Superior temporal gyrus (tissue), 1 donor: Measurements from ENCODE around the gene CCDC196.

ENCODE experiments used
- DNase-seq: peaks from one replicate; pipeline ENCODE4 v3.0.0-alpha.2; 2016; ENCODE audit errors: extremely low spot score

Gene CCDC196, protein sequence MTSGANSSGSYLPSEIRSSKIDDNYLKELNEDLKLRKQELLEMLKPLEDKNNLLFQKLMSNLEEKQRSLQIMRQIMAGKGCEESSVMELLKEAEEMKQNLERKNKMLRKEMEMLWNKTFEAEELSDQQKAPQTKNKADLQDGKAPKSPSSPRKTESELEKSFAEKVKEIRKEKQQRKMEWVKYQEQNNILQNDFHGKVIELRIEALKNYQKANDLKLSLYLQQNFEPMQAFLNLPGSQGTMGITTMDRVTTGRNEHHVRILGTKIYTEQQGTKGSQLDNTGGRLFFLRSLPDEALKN

DNA sequence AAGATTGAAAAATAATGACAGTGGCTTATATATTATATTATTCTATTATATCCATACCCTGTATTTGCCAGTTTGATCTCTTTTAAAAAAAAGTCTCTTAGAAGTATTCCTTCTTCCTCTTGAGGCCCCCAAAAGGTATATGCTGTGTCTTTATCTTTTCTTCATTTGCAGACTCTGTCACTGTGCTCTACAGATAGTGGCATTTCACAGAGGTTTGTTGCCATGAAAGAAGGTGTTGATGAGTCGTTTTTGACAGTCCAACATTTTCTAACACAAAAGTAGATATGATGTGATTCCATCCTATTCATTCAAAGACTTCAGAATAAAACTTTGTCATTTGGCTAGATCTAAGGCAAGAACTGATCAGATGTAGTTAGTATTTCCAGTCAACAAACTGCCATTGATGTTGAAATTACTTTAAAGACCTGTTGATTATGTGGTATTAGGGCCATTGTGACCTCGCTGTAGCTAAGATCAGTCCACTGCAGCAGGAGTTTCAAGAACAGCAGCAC lies at the start of gene CCDC196:
Gene CCDC196 (plus strand): TSS at position 462 of the 512 bp plus-strand sequence. CDS start 132 bp downstream, outside the sequence.
- no peak for DNase-seq

- DNase-seq, result no peak
These were observed 45.4 kb upstream of the CCDC196 start for GRCh38 chr14:66440801-66441200.

GRCh38 chr14:66442953-66443571 lies 43.1 kb upstream of the CCDC196 start:
- DNase-seq, result no peak

DNA sequence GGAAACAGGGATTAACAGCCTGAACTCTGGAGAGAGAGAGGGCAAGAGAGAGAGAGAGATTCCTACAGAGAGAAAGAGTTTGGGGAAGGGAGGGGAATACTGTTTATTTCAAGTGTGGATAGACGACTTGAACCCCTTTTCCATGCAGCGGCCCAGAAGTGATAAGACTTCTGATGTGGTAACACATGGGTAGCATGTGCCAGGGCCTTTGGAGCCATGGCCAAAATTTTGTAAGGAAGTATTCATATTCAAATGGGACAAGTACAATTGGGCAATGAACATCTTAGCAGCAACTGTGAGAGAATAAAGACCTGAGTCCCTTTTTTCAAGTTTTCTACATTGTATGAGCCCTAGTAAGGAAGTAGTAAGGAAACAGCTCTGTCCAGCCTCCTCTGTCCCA lies 42.4 kb upstream of the CCDC196 start:
- DNase-seq, result no peak

DNA sequence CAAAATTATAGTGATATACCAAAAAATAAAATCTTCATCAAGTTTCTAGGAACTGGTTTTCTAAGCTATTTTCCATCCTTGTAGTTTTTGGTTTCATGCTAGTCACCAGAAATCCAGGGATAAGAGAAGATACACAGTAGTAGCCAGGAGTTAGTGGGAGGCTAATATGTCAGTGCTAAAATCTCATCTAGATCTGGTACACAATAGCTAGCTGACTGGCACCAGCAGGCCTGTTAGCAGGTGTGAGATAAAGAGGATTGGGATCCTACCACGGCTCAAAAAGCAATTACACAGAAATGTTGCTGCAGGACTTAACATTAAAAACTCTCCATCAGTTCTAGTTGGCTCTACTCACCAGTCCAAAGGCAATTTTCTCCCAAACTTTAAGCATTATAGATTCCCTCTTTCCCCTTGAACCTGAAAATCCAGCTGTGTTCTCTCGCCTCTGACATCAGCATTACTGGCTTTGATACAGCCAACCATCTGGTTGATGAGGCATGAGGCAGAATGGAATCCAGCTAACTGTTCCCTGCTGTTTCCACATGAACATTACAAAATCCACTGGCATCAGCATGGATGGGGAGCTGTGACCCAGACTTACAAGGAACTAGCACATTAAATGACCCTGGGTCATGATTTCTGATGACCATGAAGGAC lies 41.8 kb upstream of the CCDC196 start:
- DNase-seq, result peak; percentile 18

DNA sequence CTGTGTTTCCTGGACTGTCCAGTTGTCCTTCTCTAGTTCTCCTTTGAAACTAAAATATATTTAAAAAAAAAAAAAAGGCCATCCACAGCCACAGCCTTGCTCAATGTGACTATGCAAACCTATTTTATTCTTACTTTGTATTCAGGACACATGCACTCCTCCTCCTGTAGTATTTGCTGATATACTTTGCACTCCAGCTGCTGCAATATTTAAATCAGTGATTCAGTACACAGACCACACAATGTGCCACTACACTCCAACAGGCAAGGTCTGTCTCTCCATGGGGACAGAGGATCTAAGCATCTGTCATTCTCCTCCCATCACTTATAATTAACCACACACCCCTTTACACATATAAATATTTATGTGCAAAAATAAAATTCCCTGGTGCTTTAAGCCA lies 40.2 kb upstream of the CCDC196 start:
- DNase-seq, result peak; percentile 25

- DNase-seq, result no peak
These were observed 32.7 kb upstream of the CCDC196 start for GRCh38 chr14:66453469-66453868.

DNA sequence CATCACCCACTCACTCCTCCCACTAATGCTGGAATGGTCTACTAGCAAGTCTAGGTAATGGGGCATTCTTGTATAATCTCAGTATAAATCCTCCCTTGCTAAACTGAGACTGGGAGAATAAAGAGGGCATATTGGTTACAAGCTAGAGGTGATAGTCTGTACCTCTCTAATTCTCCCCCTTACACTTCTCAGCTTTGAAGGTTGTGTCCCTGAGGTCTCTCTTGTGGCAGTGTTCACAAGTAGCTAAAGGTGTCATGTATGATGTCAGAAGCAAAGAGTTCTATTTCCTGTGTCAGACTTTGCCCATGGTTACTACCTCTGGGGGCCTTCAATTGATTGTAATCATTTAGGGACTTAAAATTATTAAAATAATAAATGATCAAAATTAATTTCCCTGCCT lies 26.6 kb upstream of the CCDC196 start:
- DNase-seq, result no peak

DNA sequence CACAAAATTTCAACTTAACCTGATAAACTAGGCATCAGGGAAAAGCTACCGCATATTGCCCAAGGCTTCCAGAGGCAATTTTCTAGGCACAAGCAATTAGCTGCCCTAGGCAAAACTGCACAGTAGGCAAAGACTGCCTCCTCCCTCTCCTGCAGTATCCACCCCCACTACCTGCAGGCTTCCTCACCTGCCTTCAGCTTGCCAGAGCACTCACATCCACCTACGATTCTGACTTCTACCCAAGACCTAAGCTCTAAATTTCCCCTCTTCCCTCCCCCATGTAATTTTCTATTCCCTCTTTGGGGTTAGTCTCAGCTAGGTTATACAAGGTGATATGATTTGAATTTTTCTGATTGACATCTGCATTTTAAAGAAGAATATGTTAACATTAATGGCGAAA lies 21.9 kb upstream of the CCDC196 start:
- DNase-seq, result no peak

GRCh38 chr14:66468778-66469367 lies 17.3 kb upstream of the CCDC196 start:
- no peak for DNase-seq

- DNase-seq, result no peak
These were observed 14.6 kb upstream of the CCDC196 start for GRCh38 chr14:66471584-66471983.

- DNase-seq, result no peak
These were observed 13.9 kb upstream of the CCDC196 start for GRCh38 chr14:66472251-66472650.

DNA sequence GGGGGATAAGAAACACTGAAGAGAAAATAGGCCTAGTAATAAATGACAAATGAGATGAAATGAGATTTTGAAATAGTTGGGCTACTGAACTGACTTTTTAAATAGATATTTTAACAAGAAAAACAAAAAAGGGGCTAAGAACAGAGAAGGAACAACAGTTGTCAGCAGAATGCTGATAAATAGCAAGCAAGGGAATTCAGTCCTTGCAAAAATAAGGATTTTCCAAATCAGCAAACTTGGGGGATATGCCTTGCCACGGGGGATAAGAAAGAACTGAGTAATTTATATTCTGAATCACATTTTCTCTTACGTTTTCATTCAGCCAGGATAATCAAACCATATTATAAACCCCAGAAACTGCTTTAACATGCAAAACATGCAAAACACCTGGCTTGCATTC lies 12.9 kb upstream of the CCDC196 start:
- DNase-seq, result no peak

- no peak for DNase-seq
These were observed 9.2 kb upstream of the CCDC196 start for GRCh38 chr14:66476964-66477363.

GRCh38 chr14:66477567-66477966 lies 8.6 kb upstream of the CCDC196 start:
- no peak for DNase-seq

GRCh38 chr14:66482873-66483272 lies 3.3 kb upstream of the CCDC196 start:
- DNase-seq, result no peak

DNA sequence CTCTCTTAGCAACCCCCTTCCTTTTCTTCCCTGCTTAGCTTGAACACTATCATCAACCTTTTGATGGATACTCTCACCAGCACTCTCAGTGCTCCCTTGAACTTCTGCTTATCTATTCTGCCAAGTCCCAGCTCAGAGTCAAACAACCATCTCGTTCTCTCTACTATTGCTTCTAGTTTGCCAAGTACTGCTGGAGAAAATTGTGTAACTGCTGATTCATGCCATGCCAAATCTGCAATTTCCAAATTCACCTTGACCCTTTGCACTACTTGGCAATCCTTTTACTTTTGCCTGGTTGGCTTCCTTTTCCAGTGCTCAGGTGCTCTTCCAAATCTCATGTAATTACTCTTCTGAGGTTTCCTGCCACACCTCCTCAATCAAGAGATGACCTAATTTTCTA lies 2.8 kb upstream of the CCDC196 start:
- no peak for DNase-seq

- DNase-seq, result no peak
These were observed 1.1 kb upstream of the CCDC196 start for GRCh38 chr14:66485029-66485428.

- DNase-seq, result no peak
These were observed 993 bp downstream of the CCDC196 start for GRCh38 chr14:66487164-66487563.

- DNase-seq, result no peak
These were observed 4.3 kb downstream of the CCDC196 start for GRCh38 chr14:66490143-66491111.

DNA sequence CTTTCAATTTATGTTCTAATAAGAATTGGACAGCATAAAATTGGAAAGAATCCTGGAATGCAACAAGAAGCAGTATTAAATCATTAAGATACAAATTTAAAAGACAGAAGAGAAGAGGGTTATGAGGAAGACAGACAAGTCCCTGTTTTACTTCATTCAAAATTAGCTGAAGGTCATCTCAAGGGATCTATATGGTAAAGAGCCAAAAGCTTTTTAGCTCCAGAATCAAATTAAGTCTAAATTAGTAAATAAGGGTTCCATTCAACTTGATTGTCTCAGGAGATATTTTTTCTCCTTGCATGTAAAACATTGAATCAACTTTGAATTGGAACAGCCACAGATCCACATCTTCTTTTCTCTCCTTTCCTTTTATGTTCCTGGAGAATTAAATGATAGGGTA lies 7.6 kb downstream of the CCDC196 start:
- DNase-seq, result no peak
